Neural progenitor cell (in vitro differentiated cells): Measurements from ENCODE around the gene FGF21. TPM values are rescaled to one million over a fixed set of nuclear protein-coding genes. Genes with fewer than 3 reads are reported as not detected.

ENCODE experiments used
- DNase-seq: peaks from one replicate; pipeline ENCODE4 v3.0.0-alpha.2; 2016; ENCODE audit warnings: low spot score
- H2AFZ ChIP-seq: fragments of 200-600 bp; sonication (generic); replicated peaks from 2 replicates; pipeline ENCODE4 v1.6.1; 2016; ENCODE audit warnings: antibody characterized with exemption
- H3F3A ChIP-seq: fragments of 200-600 bp; sonication (generic); 2 replicates; pipeline ENCODE4 v1.6.1; 2016; ENCODE audit warnings: antibody characterized with exemption, low read depth
- H3K27ac ChIP-seq: fragments of 200-600 bp; sonication (generic); 2 replicates; pipeline ENCODE4 v1.5.1; 2016; ENCODE audit warnings: mild to moderate bottlenecking
- H3K27me3 ChIP-seq: fragments of 200-600 bp; sonication (generic); 2 replicates; pipeline ENCODE4 v1.6.1; 2016; ENCODE audit warnings: mild to moderate bottlenecking, moderate library complexity
- H3K36me3 ChIP-seq: fragments of 200-600 bp; sonication (generic); 2 replicates; pipeline ENCODE4 v1.5.1; 2016
- H3K4me1 ChIP-seq: fragments of 200-600 bp; sonication (generic); 2 replicates; pipeline ENCODE4 v1.6.1; 2016; ENCODE audit warnings: mixed run types
- H3K4me2 ChIP-seq: fragments of 200-600 bp; sonication (generic); 2 replicates; pipeline ENCODE4 v1.6.1; 2016
- H3K4me3 ChIP-seq: fragments of 200-600 bp; sonication (generic); 2 replicates; pipeline ENCODE4 v1.5.1; 2016
- H3K79me2 ChIP-seq: fragments of 200-600 bp; sonication (generic); 2 replicates; pipeline ENCODE4 v1.6.1; 2016; ENCODE audit warnings: low read depth
- H3K9ac ChIP-seq: fragments of 200-600 bp; sonication (generic); 2 replicates; pipeline ENCODE4 v1.6.1; 2016
- H3K9me3 ChIP-seq: fragments of 200-600 bp; sonication (generic); 2 replicates; pipeline ENCODE4 v1.5.1; 2016; ENCODE audit warnings: low read depth
- H4K20me1 ChIP-seq: fragments of 200-600 bp; sonication (generic); 2 replicates; pipeline ENCODE4 v1.6.1; 2016; ENCODE audit warnings: low read depth
- H3K27ac Mint-ChIP-seq: 3 replicates; pipeline ENCODE4 v1.8.0; 2021; ENCODE audit warnings: mixed read lengths
- H3K27me3 Mint-ChIP-seq: 2 replicates; pipeline ENCODE4 v1.8.0; 2022; ENCODE audit warnings: low read depth, mild to moderate bottlenecking, inconsistent platforms, moderate library complexity, mixed read lengths; ENCODE audit not compliant: insufficient read depth
- H3K36me3 Mint-ChIP-seq: 3 replicates; pipeline ENCODE4 v1.8.0; 2021; ENCODE audit warnings: mixed read lengths
- H3K4me1 Mint-ChIP-seq: 3 replicates; pipeline ENCODE4 v1.8.0; 2021; ENCODE audit warnings: mixed read lengths
- H3K4me3 Mint-ChIP-seq: 3 replicates; pipeline ENCODE4 v1.8.0; 2021; ENCODE audit warnings: mild to moderate bottlenecking, moderate library complexity, mixed read lengths
- H3K9me3 Mint-ChIP-seq: 3 replicates; pipeline ENCODE4 v1.8.0; 2020; ENCODE audit warnings: mixed read lengths
- EZH2 ChIP-seq: fragments of 200-600 bp; sonication (generic); IDR thresholded peaks from 2 replicates; pipeline ENCODE4 v1.6.1; 2017; ENCODE audit warnings: antibody characterized with exemption, mild to moderate bottlenecking, moderate library complexity
- EZH2phosphoT487 ChIP-seq: fragments of 200-600 bp; sonication (generic); IDR thresholded peaks from 2 replicates; pipeline ENCODE4 v1.6.1; 2017; ENCODE audit warnings: antibody characterized with exemption
- total RNA-seq: library from RNA; depleted of rRNA; stranded (reverse); fragments of >200 nt; gene quantifications from 2 replicates; pipeline ENCODE4 v1.2.3, GENCODE V29; 2015; ENCODE audit warnings: low replicate concordance
- TF ChIP-seq, protein P1 (sequence below): fragments of 200-600 bp; sonication (generic); IDR thresholded peaks from 2 replicates; pipeline ENCODE4 v1.5.1; 2017; ENCODE audit warnings: antibody characterized with exemption, mild to moderate bottlenecking

FGF21 gene
- total RNA-seq, 1 donor from 2014 or later = not detected

DNA sequence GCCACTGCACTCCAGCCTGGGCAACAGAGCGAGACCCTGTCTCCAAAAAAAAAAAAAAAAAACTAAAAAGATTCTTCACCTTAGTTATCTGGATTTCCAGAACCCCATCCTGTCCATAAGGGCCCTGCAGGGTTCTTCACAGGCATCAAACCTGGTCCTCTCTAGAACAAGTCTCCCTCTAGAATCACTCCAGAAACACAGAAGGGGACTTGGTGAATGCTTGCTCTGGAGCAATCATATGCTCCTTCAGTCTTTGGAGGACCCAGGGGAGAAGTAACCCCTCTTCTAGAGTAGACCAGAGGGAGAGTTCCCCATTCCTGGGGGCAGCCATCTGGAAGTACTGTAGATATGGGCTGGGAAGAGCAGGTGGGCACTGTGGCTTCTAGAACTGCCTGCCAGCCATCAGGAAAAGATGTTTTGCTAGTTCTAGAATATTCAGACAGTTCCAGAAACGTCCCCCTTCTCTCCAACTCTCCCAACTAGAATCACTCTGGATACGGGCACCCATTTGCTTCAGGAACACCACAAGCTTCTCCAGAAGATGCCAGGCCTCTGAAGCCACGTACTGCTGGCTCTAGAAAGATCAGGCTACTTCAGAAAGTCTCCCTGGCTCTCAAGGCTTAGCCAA is 5.6 kb upstream of the FGF21 start:
- Histone ChIP-seq H4K20me1 (no peaks in the 10 kb centered on the region), H3K9ac (no peak overlapping the region), H3K4me3 (no peak overlapping the region), H3K9me3 (no peaks in the 10 kb centered on the region), H3K27ac (no peak overlapping the region), H3K36me3 (no peaks in the 10 kb centered on the region), H3F3A (peaks cover 31% of the 10 kb centered on the region), H3K27me3 (peaks cover 11% of the 10 kb centered on the region), H2AFZ (no peak overlapping the region), H3K4me2 (no peak overlapping the region), H3K4me1 (no peaks in the 10 kb centered on the region), H3K79me2 (peaks cover 17% of the 10 kb centered on the region)
- H3K36me3 Mint-ChIP-seq = peaks cover 9% of the 10 kb centered on the region
- no peak overlapping the region for H3K27ac Mint-ChIP-seq
- H3K4me1 Mint-ChIP-seq = peaks cover 29% of the 10 kb centered on the region
- peaks cover 43% of the 10 kb centered on the region for H3K27me3 Mint-ChIP-seq
- no peak overlapping the region for H3K4me3 Mint-ChIP-seq
- peaks cover 6% of the 10 kb centered on the region for H3K9me3 Mint-ChIP-seq
- no peak for DNase-seq
- TF ChIP-seq EZH2phosphoT487 = no peak
- TF ChIP-seq, protein P1, sequence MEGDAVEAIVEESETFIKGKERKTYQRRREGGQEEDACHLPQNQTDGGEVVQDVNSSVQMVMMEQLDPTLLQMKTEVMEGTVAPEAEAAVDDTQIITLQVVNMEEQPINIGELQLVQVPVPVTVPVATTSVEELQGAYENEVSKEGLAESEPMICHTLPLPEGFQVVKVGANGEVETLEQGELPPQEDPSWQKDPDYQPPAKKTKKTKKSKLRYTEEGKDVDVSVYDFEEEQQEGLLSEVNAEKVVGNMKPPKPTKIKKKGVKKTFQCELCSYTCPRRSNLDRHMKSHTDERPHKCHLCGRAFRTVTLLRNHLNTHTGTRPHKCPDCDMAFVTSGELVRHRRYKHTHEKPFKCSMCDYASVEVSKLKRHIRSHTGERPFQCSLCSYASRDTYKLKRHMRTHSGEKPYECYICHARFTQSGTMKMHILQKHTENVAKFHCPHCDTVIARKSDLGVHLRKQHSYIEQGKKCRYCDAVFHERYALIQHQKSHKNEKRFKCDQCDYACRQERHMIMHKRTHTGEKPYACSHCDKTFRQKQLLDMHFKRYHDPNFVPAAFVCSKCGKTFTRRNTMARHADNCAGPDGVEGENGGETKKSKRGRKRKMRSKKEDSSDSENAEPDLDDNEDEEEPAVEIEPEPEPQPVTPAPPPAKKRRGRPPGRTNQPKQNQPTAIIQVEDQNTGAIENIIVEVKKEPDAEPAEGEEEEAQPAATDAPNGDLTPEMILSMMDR = no peak

GRCh38 chr19:48750351-48750750 is 5.0 kb upstream of the FGF21 start:
- no peak overlapping the region for H3K4me3 ChIP-seq
- Mint-ChIP-seq H3K4me1 (peaks cover 29% of the 10 kb centered on the region), H3K27me3 (peaks cover 43% of the 10 kb centered on the region), H3K36me3 (peaks cover 9% of the 10 kb centered on the region), H3K9me3 (peaks cover 6% of the 10 kb centered on the region), H3K4me3 (no peak overlapping the region), H3K27ac (no peak overlapping the region)
- peaks cover 17% of the 10 kb centered on the region for H3K79me2 ChIP-seq
- no peaks in the 10 kb centered on the region for H3K36me3 ChIP-seq
- no peak overlapping the region for H3K9ac ChIP-seq
- DNase-seq = no peak
- H2AFZ ChIP-seq = no peak overlapping the region
- H3K9me3 ChIP-seq = no peaks in the 10 kb centered on the region
- TF ChIP-seq EZH2 (no peak), EZH2phosphoT487 (no peak)
- TF ChIP-seq, protein P1 = no peak
- H4K20me1 ChIP-seq = no peaks in the 10 kb centered on the region
- no peak overlapping the region for H3K27ac ChIP-seq
- H3F3A ChIP-seq = peaks cover 31% of the 10 kb centered on the region
- H3K4me1 ChIP-seq = no peaks in the 10 kb centered on the region
- H3K27me3 ChIP-seq = peaks cover 11% of the 10 kb centered on the region
- no peak overlapping the region for H3K4me2 ChIP-seq

- Histone ChIP-seq H3F3A (peaks cover 26% of the 10 kb centered on the region), H3K9ac (no peak overlapping the region), H3K79me2 (peaks cover 17% of the 10 kb centered on the region), H3K4me3 (no peak overlapping the region), H3K27me3 (peaks cover 11% of the 10 kb centered on the region), H3K4me1 (no peaks in the 10 kb centered on the region), H3K36me3 (no peaks in the 10 kb centered on the region), H3K9me3 (no peaks in the 10 kb centered on the region), H4K20me1 (no peaks in the 10 kb centered on the region), H3K27ac (no peak overlapping the region), H3K4me2 (peak overlapping the region; percentile 96), H2AFZ (no peak overlapping the region)
- TF ChIP-seq, protein P1 = no peak
- TF ChIP-seq EZH2phosphoT487 = no peak
- TF ChIP-seq EZH2 = no peak
- peaks cover 8% of the 10 kb centered on the region for H3K36me3 Mint-ChIP-seq
- H3K27ac Mint-ChIP-seq = no peak overlapping the region
- H3K27me3 Mint-ChIP-seq = peaks cover 37% of the 10 kb centered on the region
- H3K4me1 Mint-ChIP-seq = peaks cover 29% of the 10 kb centered on the region
- peak overlapping the region; percentile 79 for H3K4me3 Mint-ChIP-seq
- H3K9me3 Mint-ChIP-seq = peaks cover 6% of the 10 kb centered on the region
- DNase-seq = no peak
Observed at GRCh38 chr19:48750771-48751504, 4.4 kb upstream of the FGF21 start.
